ENCODE results near the gene ANKRD9.

The ANKRD9 gene

GRCh38 chr14:102491366-102491765 lies 18.2 kb downstream of the ANKRD9 start:
- no peaks in the 10 kb centered on the region for H3K27me3 ChIP-seq (ENCODE audit: insufficient read depth, low read length)
- no peaks in the 10 kb centered on the region for H3K4me1 ChIP-seq (ENCODE audit: insufficient read depth, low read length, severe bottlenecking)
- H4K20me1 ChIP-seq (ENCODE audit: insufficient read depth, low read length): no peaks in the 10 kb centered on the region
- no peak overlapping the region for H2AFZ ChIP-seq (ENCODE audit: low read length)
- no peaks in the 10 kb centered on the region for H3K9me2 ChIP-seq (ENCODE audit: low read depth, low read length)
- TF ChIP-seq EZH2 (IDR thresholded peaks at IDR 0.05; ENCODE audit: borderline replicate concordance, low read length) (no peak), CTCF (IDR thresholded peaks at IDR 0.05; ENCODE audit: low read length) (no peak)
- H3K27ac ChIP-seq (ENCODE audit: low read depth, low read length, poor library complexity, severe bottlenecking): no peak overlapping the region
- no peak overlapping the region for H3K4me2 ChIP-seq (ENCODE audit: low read length)
- H3K9ac ChIP-seq (ENCODE audit: low read length): no peak overlapping the region
- H3K9me3 ChIP-seq (ENCODE audit: low read length): no peaks in the 10 kb centered on the region
- no peaks in the 10 kb centered on the region for H3K36me3 ChIP-seq (ENCODE audit: insufficient read depth, low read length)
- H3F3A ChIP-seq (ENCODE audit: insufficient read depth, low read length): no peaks in the 10 kb centered on the region
- no peaks in the 10 kb centered on the region for H3K79me2 ChIP-seq (ENCODE audit: insufficient read depth, low read length)
- H3K4me3 ChIP-seq (ENCODE audit: low read depth, low read length, poor library complexity, severe bottlenecking): no peak overlapping the region

GRCh38 chr14:102490456-102490855 lies 19.1 kb downstream of the ANKRD9 start:
- Histone ChIP-seq H3K27me3 (ENCODE audit: insufficient read depth, low read length) (no peaks in the 10 kb centered on the region), H3K27ac (ENCODE audit: low read depth, low read length, poor library complexity, severe bottlenecking) (no peak overlapping the region), H3K9ac (ENCODE audit: low read length) (no peak overlapping the region), H4K20me1 (ENCODE audit: insufficient read depth, low read length) (no peaks in the 10 kb centered on the region), H3K9me2 (ENCODE audit: low read depth, low read length) (no peaks in the 10 kb centered on the region), H3K36me3 (ENCODE audit: insufficient read depth, low read length) (no peaks in the 10 kb centered on the region), H3K79me2 (ENCODE audit: insufficient read depth, low read length) (no peaks in the 10 kb centered on the region), H3K4me3 (ENCODE audit: low read depth, low read length, poor library complexity, severe bottlenecking) (no peak overlapping the region), H2AFZ (ENCODE audit: low read length) (no peak overlapping the region), H3K4me2 (ENCODE audit: low read length) (no peak overlapping the region), H3K4me1 (ENCODE audit: insufficient read depth, low read length, severe bottlenecking) (no peaks in the 10 kb centered on the region), H3K9me3 (ENCODE audit: low read length) (no peaks in the 10 kb centered on the region), H3F3A (ENCODE audit: insufficient read depth, low read length) (no peaks in the 10 kb centered on the region)
- TF ChIP-seq EZH2 (IDR thresholded peaks at IDR 0.05; ENCODE audit: borderline replicate concordance, low read length): no peak
- TF ChIP-seq CTCF (IDR thresholded peaks at IDR 0.05; ENCODE audit: low read length): no peak

GRCh38 chr14:102487204-102487577 lies 22.4 kb downstream of the ANKRD9 start:
- H3K9me3 ChIP-seq (ENCODE audit: low read length): no peaks in the 10 kb centered on the region
- no peak overlapping the region for H3K4me2 ChIP-seq (ENCODE audit: low read length)
- H3K4me3 ChIP-seq (ENCODE audit: low read depth, low read length, poor library complexity, severe bottlenecking): no peak overlapping the region
- no peak overlapping the region for H3K9ac ChIP-seq (ENCODE audit: low read length)
- no peaks in the 10 kb centered on the region for H4K20me1 ChIP-seq (ENCODE audit: insufficient read depth, low read length)
- H3F3A ChIP-seq (ENCODE audit: insufficient read depth, low read length): no peaks in the 10 kb centered on the region
- H3K27ac ChIP-seq (ENCODE audit: low read depth, low read length, poor library complexity, severe bottlenecking): no peak overlapping the region
- H3K79me2 ChIP-seq (ENCODE audit: insufficient read depth, low read length): no peaks in the 10 kb centered on the region
- H3K9me2 ChIP-seq (ENCODE audit: low read depth, low read length): no peaks in the 10 kb centered on the region
- no peaks in the 10 kb centered on the region for H3K36me3 ChIP-seq (ENCODE audit: insufficient read depth, low read length)
- H2AFZ ChIP-seq (ENCODE audit: low read length): no peak overlapping the region
- TF ChIP-seq EZH2 (IDR thresholded peaks at IDR 0.05; ENCODE audit: borderline replicate concordance, low read length) (no peak), CTCF (IDR thresholded peaks at IDR 0.05; ENCODE audit: low read length) (no peak)
- H3K27me3 ChIP-seq (ENCODE audit: insufficient read depth, low read length): no peaks in the 10 kb centered on the region
- no peaks in the 10 kb centered on the region for H3K4me1 ChIP-seq (ENCODE audit: insufficient read depth, low read length, severe bottlenecking)

Measured in OCI-LY1 (cell line).